ENCODE measurements around the gene ZFP92. TPM values are rescaled to one million over a fixed set of nuclear protein-coding genes. Genes with fewer than 3 reads are reported as not detected.

Gene ZFP92
- total RNA-seq, 4 donors from 2014 or later, result 0.26 to 2.4 (median 0.88) TPM

GRCh38 chrX:153442463-153442862 is 31.2 kb downstream of the ZFP92 start:
- intact Hi-C loops (cut with DNase I; ENCODE audit: low total_unique reads), result no loop called here

GRCh38 chrX:153443476-153444332 is 32.4 kb downstream of the ZFP92 start:
- no peak for DNase-seq
- H3K4me1 ChIP-seq, result no peaks in the 10 kb centered on the region
- no peaks in the 10 kb centered on the region for H3K9me3 ChIP-seq
- intact Hi-C loops (cut with DNase I; ENCODE audit: low total_unique reads), result no loop called here
- TF ChIP-seq POLR2A (IDR thresholded peaks at IDR 0.05) (no peak), CTCF (IDR thresholded peaks at IDR 0.05) (no peak)
- H3K36me3 ChIP-seq, result no peaks in the 10 kb centered on the region
- peaks cover 0 to 3% of the 10 kb centered on the region in 2 donors for H3K27me3 ChIP-seq
- no peak overlapping the region for H3K27ac ChIP-seq
- H3K4me3 ChIP-seq, result no peak overlapping the region

More at GRCh38 chrX:153442463-153442862, 31.2 kb downstream of the ZFP92 start:
- H3K27me3 ChIP-seq, result peaks cover 0 to 3% of the 10 kb centered on the region in 2 donors
- DNase-seq, result no peak
- TF ChIP-seq POLR2A (IDR thresholded peaks at IDR 0.05) (no peak), CTCF (IDR thresholded peaks at IDR 0.05) (no peak)
- no peaks in the 10 kb centered on the region for H3K4me1 ChIP-seq
- H3K4me3 ChIP-seq, result no peak overlapping the region
- no peak overlapping the region for H3K27ac ChIP-seq
- no peaks in the 10 kb centered on the region for H3K9me3 ChIP-seq
- H3K36me3 ChIP-seq, result no peaks in the 10 kb centered on the region

- TF ChIP-seq POLR2A (IDR thresholded peaks at IDR 0.05) (no peak), CTCF (IDR thresholded peaks at IDR 0.05) (no peak)
- Histone ChIP-seq H3K36me3 (no peaks in the 10 kb centered on the region), H3K4me3 (no peak overlapping the region), H3K4me1 (no peaks in the 10 kb centered on the region), H3K27me3 (peaks cover 0 to 3% of the 10 kb centered on the region in 2 donors), H3K27ac (no peak overlapping the region), H3K9me3 (no peaks in the 10 kb centered on the region)
- DNase-seq, result no peak
- intact Hi-C loops (cut with DNase I; ENCODE audit: low total_unique reads), result no loop called here
Observed at GRCh38 chrX:153444333-153445011, 33.2 kb downstream of the ZFP92 start.

GRCh38 chrX:153445106-153445855 is 34.0 kb downstream of the ZFP92 start:
- no peak for TF ChIP-seq CTCF (IDR thresholded peaks at IDR 0.05)
- TF ChIP-seq POLR2A (IDR thresholded peaks at IDR 0.05), result no peak
- no peak overlapping the region for H3K4me3 ChIP-seq
- H3K9me3 ChIP-seq, result no peaks in the 10 kb centered on the region
- H3K36me3 ChIP-seq, result no peaks in the 10 kb centered on the region
- no peaks in the 10 kb centered on the region for H3K4me1 ChIP-seq
- peaks cover 0 to 2% of the 10 kb centered on the region in 2 donors for H3K27me3 ChIP-seq
- intact Hi-C loops (cut with DNase I; ENCODE audit: low total_unique reads), result no loop called here
- no peak for DNase-seq
- no peak overlapping the region for H3K27ac ChIP-seq
